A673 (cell line): Measurements from ENCODE around the gene MTREX. TPM values are rescaled to one million over a fixed set of nuclear protein-coding genes. Genes with fewer than 3 reads are reported as not detected.

Experiments used
- BruUV-seq: library from RNA; stranded (reverse); fragments of 400-500 nt; replicated peaks from 2 replicates; lab custom pipeline; 2021; lab: Mats Ljungman, UMichigan
- CTCF ChIA-PET: fragments of 300-600 bp; sonication (Branson Sonifier 250); formaldehyde crosslinking; loops from one replicate; lab custom pipeline; 2022; ENCODE audit warnings: antibody characterized with exemption; lab: Charles Lee
- POLR2A ChIA-PET: fragments of 300-600 bp; sonication (Branson Sonifier 250); formaldehyde crosslinking; loops from one replicate; lab custom pipeline; 2022; ENCODE audit warnings: antibody characterized with exemption; ENCODE audit not compliant: low non-redundant PET; lab: Charles Lee
- DNase-seq: peaks from one replicate; pipeline ENCODE4 v3.0.0-alpha.2; 2015; ENCODE audit warnings: low spot score
- H3K27ac ChIP-seq: fragments of 200-600 bp; sonication (generic); 2 replicates; pipeline ENCODE4 v1.5.1; 2016; ENCODE audit warnings: mixed run types, low read depth, mild to moderate bottlenecking, mixed read lengths, antibody characterized with exemption, low read length; ENCODE audit not compliant: poor library complexity, severe bottlenecking
- H3K27me3 ChIP-seq: fragments of 200-600 bp; sonication (generic); replicated peaks from 2 replicates; pipeline ENCODE4 v1.6.1; 2017; ENCODE audit warnings: mixed run types, low read depth, mild to moderate bottlenecking, mixed read lengths, antibody characterized with exemption, low read length; ENCODE audit not compliant: insufficient read depth, poor library complexity
- H3K36me3 ChIP-seq: fragments of 200-600 bp; sonication (generic); 2 replicates; pipeline ENCODE4 v1.6.1; 2016; ENCODE audit warnings: mixed run types, mild to moderate bottlenecking, mixed read lengths, antibody characterized with exemption, low read length; ENCODE audit not compliant: insufficient read depth, poor library complexity, severe bottlenecking
- H3K4me1 ChIP-seq: fragments of 200-600 bp; sonication (generic); 2 replicates; pipeline ENCODE4 v1.6.1; 2017; ENCODE audit warnings: mixed run types, mild to moderate bottlenecking, mixed read lengths, antibody characterized with exemption, low read length; ENCODE audit not compliant: insufficient read depth, poor library complexity, severe bottlenecking
- H3K4me3 ChIP-seq: fragments of 200-600 bp; sonication (generic); 2 replicates; pipeline ENCODE4 v1.5.1; 2016; ENCODE audit warnings: low read depth, mixed run types, mild to moderate bottlenecking, mixed read lengths, low read length; ENCODE audit not compliant: poor library complexity, severe bottlenecking
- H3K9me3 ChIP-seq: fragments of 200-600 bp; sonication (generic); 2 replicates; pipeline ENCODE4 v1.6.1; 2016; ENCODE audit warnings: mixed run types, low read depth, mild to moderate bottlenecking, mixed read lengths, antibody characterized with exemption, low read length; ENCODE audit not compliant: poor library complexity, severe bottlenecking
- EZH2 ChIP-seq: fragments of 200-600 bp; sonication (generic); IDR thresholded peaks from 2 replicates; pipeline ENCODE4 v1.6.1; 2017; ENCODE audit warnings: borderline replicate concordance, low read depth, mild to moderate bottlenecking, mixed read lengths, antibody characterized with exemption, low read length; ENCODE audit not compliant: poor library complexity, severe bottlenecking
- intact Hi-C: fragments of 100-400 bp; cut with micrococcal nuclease; formaldehyde crosslinking; loops from one replicate; pipeline ENCODE4 v1.10.0; 2022; ENCODE audit not compliant: unreplicated experiment
- total RNA-seq: library from RNA; stranded (reverse); gene quantifications from 2 replicates; pipeline ENCODE4 v1.2.3, GENCODE V29; 2021
- TF ChIP-seq, protein P1 (sequence below): fragments of 300-800, 200-600 bp; sonication (generic); conservative IDR thresholded peaks from 2 replicates; pipeline ENCODE4 v1.5.1; 2017; ENCODE audit warnings: low read depth, mild to moderate bottlenecking, antibody characterized with exemption, low read length, moderate library complexity, mixed read lengths

MTREX gene
- total RNA-seq, 1 experiment from 2014 or later: 135 TPM

DNA sequence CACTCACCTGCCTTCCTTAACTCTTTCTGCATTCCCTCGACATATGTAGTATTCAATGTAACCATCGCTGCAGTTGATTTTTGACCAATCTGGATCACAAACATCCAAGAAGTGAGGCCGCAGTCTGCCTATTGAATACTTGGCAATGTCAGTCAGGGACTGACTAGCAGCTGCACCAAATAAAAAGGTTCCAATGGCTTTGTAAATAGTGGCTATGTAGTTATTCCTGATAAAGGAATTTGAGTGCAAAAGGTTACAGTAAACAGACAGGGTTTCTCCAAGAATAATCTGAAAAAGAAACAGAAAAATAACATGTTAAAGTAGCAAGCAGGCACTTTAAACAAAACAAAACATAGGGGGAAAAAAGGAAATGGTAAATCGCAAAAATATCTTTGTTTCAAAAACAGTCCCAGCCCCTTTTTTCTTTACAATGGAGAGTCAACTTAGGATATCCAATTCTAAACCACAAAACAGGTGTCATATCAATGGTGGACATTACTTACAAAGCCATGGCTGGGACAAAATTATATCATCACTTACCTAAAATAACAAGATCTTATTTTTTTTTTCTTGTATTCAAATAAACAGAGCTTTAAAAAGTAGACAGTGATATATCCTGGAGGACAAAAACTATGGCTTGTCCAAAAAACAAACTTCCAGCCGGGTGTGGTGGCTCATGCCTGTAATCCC lies 160.2 kb downstream of the MTREX start:
- H3K36me3 ChIP-seq: no peaks in the 10 kb centered on the region
- ChIA-PET CTCF (no interaction called here), POLR2A (no interaction called here)
- DNase-seq: no peak
- no peak overlapping the region for H3K4me3 ChIP-seq
- H3K27me3 ChIP-seq: no peaks in the 10 kb centered on the region
- no peak for TF ChIP-seq EZH2
- TF ChIP-seq, protein P1, sequence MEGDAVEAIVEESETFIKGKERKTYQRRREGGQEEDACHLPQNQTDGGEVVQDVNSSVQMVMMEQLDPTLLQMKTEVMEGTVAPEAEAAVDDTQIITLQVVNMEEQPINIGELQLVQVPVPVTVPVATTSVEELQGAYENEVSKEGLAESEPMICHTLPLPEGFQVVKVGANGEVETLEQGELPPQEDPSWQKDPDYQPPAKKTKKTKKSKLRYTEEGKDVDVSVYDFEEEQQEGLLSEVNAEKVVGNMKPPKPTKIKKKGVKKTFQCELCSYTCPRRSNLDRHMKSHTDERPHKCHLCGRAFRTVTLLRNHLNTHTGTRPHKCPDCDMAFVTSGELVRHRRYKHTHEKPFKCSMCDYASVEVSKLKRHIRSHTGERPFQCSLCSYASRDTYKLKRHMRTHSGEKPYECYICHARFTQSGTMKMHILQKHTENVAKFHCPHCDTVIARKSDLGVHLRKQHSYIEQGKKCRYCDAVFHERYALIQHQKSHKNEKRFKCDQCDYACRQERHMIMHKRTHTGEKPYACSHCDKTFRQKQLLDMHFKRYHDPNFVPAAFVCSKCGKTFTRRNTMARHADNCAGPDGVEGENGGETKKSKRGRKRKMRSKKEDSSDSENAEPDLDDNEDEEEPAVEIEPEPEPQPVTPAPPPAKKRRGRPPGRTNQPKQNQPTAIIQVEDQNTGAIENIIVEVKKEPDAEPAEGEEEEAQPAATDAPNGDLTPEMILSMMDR: no peak
- no peaks in the 10 kb centered on the region for H3K9me3 ChIP-seq
- H3K4me1 ChIP-seq: no peaks in the 10 kb centered on the region
- BruUV-seq: no TSS peak
- H3K27ac ChIP-seq: no peak overlapping the region
- intact Hi-C loops: no loop called here

DNA sequence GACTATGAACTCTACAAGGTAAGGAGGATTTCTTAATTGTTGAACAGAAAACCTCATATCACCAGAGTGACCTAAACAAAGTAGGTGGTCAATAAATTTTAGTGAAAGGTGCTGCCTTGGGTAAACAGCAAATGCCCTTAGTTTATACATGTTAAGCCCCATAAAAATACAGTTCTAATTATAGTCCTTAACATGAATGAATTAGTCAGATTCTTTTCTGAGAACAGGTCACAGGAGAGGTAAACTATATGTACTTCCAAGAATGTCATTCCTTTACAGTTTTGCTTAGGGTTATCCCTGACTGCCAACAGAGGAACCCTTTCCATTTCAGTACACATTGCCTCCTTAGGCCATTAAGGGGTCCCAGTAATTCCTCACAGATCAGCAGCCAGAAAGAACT lies 162.1 kb downstream of the MTREX start:
- no peak overlapping the region for H3K4me3 ChIP-seq
- no peak for TF ChIP-seq EZH2
- TF ChIP-seq, protein P1: no peak
- H3K4me1 ChIP-seq: no peaks in the 10 kb centered on the region
- intact Hi-C loops: no loop called here
- no peaks in the 10 kb centered on the region for H3K9me3 ChIP-seq
- DNase-seq: no peak
- H3K27ac ChIP-seq: no peak overlapping the region
- ChIA-PET CTCF (no interaction called here), POLR2A (no interaction called here)
- H3K36me3 ChIP-seq: no peaks in the 10 kb centered on the region
- no TSS peak for BruUV-seq
- H3K27me3 ChIP-seq: no peaks in the 10 kb centered on the region

DNA sequence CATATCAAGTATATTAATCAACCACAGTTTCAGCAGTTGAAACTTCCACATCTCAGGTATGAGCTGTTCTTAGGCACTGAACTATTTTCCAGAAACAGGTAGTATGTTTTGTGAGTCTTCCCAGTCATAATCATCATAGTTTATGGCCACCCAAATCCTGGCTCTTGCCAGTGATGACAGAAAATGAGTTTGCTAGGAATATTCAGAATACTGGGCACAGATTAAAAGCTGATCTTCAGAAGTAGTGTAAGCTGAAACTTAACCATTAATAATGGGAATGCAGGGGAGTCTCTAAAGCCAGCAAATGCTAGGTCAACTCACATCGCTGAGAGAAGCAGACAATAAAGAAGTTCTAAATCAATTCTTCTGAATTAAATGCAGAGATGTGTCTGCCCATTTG lies 162.5 kb downstream of the MTREX start:
- no peak for DNase-seq
- no peaks in the 10 kb centered on the region for H3K27me3 ChIP-seq
- CTCF ChIA-PET: no interaction called here
- no peaks in the 10 kb centered on the region for H3K4me1 ChIP-seq
- H3K4me3 ChIP-seq: no peak overlapping the region
- TF ChIP-seq EZH2: no peak
- TF ChIP-seq, protein P1: no peak
- POLR2A ChIA-PET: interaction anchor here (0.7 kb wide), 1 partner anchor 167 kb away, joined by 3 read pairs; no protein-coding TSS in a partner anchor
- no peaks in the 10 kb centered on the region for H3K36me3 ChIP-seq
- H3K9me3 ChIP-seq: no peaks in the 10 kb centered on the region
- H3K27ac ChIP-seq: no peak overlapping the region
- intact Hi-C loops: no loop called here
- no TSS peak for BruUV-seq
